HG02852 (cell line): ENCODE data around the gene HOXC12.

Experiments
- ATAC-seq: cut with Tn5 transposase; IDR thresholded peaks from one replicate; pipeline ENCODE4 v1.9.1; 2021; ENCODE audit warnings: mild to moderate bottlenecking, moderate library complexity; ENCODE audit not compliant: unreplicated experiment

The HOXC12 gene

DNA sequence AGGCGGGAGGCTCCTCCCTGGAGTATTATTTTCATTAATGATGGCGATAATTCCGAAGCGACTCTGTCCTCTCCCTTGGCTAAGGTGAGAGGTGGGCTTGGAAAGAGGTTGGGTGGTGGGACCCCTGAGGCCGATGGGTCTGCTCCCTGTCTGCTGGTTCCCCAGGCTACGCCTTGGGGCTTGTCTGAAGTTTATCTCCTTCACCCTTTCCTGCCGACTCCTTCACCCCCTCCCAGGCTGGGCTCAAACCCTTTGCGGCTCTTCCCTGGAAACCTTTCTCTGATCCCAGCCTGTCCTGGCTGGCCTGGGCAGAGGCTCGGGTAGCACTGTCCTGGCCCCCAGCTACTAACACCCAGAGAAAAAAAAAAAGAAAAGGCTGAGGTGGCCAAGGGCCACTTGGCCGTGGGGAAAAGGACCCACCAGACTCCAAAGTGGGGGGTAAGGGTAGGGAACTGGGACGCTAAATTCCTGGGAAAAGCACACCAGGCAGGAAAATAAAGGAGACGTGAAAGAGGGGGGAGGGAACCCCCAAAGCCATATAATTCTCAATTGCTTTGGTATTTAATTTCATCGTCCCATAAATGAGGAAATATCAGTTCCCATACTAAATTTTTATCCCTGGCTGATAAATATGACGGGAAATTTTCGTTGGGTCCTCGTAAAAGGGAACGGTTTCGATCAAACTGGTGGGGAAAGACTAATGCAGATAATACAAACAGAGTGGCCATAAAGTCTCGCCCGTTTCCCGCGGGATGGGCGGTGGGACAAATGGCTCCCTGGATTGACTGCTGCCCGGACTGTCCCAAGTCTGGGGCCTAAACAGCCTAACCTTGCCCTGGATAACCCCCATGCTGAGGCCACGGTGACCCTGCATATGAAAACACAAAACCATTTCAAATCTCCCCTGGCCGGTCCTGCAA, 28.2 kb downstream of the HOXC12 start:
- ATAC-seq: no peak

DNA sequence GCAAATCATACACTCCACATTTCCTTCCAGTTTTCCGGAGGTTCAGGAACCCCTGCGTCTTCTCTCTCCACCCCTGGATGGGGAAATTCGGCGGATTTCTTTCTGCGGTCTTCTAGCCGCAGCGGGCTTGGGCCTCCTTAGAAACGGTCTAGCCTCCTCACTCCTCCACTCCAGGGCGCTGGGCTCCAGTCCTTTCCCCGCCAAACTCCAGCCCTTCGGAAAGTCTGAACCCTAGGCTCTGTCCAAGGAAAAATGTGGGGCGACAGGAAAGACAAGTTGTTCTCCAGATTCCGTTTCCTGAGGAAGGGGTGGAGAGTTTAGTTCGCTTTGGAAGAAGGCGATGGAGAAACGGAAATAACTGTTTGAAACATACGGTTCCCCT, 28.9 kb downstream of the HOXC12 start:
- ATAC-seq: no peak

DNA sequence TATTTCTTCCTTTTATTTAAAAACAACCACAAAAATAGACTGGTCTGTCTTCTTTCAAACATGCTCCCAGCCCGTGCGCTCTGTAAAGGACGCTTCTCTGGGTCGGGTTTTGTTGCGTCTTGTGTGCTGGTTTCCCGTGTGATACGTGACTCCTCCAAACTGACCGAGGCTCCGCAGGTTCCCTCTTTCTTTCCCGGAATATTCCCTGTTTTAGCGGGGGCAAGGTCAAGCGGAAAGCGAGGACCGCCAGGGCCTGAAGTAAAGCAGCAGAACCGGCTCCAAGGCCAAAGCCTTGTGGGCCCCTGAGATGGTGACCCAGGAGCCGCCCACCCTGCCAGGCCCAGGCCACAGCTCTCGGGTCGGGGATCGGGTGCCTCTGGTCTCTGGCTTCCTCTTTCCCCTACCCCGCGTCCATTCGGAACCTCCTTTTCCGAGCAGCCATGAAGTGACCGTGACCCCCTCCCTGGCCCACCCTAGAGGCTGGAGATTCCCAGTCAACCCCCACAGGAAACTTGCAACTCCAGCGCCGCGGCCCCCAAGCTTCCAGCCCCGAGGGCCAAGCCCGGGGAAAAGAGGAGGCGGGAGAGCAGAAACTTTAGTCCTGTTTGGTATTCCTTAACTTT, 29.4 kb downstream of the HOXC12 start:
- no peak for ATAC-seq

DNA sequence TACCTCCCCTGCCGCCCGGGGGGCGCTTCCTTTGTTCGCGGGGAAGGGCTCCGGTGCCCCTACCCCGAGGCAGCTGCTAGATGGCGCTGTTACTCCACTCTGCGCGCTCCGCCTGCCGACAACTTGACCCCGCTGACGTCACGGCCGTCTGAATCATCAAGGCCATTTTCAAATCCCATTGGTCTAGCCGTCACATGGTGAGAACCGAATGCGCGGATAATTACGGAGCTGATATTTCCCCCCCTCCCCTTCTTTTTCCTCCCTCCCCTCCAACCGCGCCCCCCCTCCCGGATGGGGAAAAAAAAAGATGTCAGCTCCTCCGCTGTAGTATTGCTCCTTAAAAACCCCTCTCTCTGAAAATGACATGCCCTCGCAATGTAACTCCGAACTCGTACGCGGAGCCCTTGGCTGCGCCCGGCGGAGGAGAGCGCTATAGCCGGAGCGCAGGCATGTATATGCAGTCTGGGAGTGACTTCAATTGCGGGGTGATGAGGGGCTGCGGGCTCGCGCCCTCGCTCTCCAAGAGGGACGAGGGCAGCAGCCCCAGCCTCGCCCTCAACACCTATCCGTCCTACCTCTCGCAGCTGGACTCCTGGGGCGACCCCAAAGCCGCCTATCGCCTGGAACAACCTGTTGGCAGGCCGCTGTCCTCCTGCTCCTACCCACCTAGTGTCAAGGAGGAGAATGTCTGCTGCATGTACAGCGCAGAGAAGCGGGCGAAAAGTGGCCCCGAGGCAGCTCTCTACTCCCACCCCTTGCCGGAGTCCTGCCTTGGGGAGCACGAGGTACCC, 30.4 kb downstream of the HOXC12 start, which contains the start of gene HOXC10:
TSS of gene HOXC10 (plus strand) at position 246 of the 791 bp plus-strand sequence. CDS start at position 360, 114 bp downstream.
- no peak for ATAC-seq

DNA sequence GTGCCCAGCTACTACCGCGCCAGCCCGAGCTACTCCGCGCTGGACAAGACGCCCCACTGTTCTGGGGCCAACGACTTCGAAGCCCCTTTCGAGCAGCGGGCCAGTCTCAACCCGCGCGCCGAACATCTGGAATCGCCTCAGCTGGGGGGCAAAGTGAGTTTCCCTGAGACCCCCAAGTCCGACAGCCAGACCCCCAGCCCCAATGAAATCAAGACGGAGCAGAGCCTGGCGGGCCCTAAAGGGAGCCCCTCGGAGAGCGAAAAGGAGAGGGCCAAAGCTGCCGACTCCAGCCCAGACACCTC, 30.9 kb downstream of the HOXC12 start:
- ATAC-seq: no peak

DNA sequence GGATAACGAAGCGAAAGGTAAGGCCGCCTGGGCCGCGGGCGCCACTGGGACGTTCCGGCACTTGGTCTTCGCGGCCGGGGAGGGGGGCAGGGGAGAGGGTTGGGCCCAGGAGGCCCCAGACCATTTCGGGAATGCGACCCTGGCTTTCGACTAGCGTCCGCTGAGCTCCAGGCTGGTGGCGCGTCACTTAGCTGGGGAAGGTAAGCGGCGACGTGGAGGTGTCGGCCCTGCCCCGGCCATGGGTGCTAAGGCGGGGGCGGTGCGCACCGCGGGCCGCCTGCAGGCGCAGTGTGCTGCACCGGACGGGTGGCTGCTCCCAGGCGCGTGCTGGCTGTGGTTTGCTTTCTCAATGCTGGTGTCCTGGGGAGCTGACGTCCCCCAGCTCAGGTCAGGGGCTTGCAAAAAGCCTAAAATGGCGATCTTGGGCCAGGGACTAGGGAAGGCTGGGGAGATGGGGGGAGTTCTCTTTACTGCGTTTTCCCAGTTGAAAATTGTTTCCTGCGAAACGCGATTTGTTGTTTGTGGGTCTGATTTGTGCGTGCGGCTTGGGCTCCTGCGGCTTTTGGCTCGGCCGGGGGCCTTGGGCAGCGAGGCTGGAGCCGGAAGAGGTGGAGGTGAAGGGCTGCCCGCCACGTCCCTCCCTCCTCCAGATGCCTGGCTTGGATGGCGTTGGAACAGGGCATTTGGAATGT, 31.4 kb downstream of the HOXC12 start:
- ATAC-seq: no peak

DNA sequence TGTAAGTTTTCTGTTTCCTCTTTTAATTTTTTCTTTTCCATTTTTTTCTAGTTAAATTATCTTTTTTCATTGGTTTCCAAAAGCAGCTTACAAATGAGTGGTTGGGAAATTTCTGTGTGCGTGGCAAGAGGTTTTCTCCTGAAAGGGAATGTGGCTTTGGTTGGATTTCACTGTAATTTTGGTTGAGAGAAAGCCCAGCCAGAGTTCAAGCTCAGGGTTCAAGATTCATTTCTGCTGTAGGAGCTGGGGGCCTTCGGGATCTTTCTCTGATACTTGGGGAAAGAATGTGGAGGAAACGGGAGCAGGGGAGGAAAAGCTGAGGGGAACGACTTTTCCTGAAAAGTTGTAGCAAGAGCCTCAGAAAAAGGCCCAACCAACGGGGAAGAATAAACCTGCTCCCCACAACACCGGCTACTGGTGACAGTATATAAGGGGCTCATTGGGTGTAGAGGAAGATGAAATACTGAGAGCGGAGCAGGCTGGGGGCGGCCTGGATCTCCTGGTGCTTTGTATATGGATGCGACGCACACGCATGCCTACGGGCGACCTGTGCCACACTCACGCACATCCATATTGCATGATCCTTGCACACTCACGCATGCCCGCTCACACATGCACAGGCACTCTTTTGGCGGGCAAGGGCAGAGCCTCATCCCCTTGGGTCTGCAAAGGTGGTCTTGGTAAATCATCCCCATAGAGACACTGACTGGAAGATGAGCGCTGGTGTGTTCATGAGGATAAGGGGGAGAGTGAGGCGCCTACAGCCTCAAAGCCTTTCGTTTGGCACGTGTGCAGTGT, 32.2 kb downstream of the HOXC12 start:
- ATAC-seq: no peak

DNA sequence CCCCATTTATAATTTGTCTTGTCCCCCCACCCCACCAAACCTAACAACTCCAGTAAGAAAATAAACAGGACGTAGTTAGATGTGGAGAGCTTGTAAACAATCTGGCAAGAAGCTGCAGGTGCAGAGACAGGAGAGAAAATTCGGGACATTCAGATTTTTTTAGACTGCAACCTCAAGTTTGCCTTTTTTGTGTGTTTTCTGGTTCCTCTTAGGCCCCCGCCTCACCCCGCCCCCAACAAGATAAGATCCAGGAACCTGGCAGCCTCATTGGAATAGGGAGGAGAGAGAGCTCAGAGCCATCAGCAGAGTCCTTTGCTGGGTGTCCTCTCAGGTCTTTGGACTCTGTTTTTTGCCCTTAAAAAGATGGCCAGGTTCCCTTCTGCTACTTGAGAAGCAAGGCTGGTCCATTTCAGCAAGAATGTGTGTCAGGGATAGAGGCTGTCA, 33.1 kb downstream of the HOXC12 start:
- ATAC-seq: no peak

DNA sequence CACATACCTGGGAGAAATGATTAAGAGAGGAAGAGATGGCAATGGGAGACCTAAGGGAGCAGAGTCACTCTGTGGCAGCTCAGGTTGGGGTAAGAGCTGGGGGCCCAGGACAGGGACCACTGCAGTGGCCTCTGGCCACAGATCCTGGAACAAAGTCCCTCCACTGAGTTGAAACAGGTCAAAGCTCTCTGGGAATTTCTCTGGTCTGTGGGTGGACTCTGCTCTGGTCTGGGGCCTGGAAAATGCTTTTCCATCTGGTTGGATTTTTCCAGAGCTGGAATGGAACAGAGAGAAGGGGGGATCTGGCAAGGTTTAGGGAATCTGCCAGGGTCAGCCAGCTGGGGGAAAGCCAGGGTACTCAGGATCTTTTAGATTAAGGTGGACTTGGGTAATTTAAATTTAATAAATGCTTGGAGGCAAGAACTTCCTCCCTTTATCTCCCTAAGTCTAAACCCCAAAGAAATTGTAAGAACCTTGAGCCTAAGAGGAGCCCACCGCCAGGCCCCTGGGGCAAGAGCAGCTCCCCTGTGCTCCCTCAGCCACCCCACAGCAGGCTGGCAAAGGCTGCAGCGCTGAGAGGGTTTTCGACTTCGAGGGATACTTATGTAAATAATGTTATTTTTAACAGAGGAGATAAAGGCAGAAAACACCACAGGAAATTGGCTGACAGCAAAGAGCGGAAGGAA, 34.0 kb downstream of the HOXC12 start:
- ATAC-seq: no peak

DNA sequence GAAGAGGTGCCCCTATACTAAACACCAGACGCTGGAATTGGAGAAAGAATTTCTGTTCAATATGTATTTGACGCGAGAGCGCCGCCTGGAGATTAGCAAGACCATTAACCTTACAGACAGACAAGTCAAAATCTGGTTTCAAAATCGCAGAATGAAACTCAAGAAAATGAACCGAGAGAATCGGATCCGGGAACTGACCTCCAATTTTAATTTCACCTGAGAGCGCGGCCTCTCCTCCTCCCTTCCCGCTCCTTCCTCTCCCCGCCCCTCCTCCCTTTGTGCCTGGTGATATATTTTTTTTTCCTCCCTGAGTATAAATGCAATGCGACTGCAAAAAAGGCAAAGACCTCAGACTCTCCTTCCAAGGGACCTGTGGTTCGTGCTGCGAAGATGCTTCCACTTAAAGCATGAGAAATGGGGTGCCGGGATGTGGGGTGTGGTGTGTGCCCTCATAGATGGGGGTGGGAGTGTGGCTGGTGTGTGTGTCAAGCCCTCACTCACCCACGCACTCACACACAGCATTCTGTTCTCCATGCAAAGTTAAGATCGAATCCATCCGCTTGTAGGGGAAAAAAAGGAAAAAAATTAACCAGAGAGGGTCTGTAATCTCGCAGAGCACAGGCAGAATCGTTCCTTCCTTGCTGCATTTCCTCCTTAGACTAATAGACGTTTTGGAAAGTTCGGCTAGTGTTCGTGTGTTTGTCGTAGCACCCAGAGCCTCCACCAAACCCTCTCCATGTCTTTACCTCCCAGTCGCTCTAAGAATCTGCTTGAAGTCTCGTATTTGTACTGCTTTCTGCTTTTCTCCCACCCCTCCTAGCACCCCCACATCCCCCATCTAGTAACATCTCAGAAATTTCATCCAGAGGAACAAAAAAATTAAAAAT, 34.8 kb downstream of the HOXC12 start:
- ATAC-seq: no peak

DNA sequence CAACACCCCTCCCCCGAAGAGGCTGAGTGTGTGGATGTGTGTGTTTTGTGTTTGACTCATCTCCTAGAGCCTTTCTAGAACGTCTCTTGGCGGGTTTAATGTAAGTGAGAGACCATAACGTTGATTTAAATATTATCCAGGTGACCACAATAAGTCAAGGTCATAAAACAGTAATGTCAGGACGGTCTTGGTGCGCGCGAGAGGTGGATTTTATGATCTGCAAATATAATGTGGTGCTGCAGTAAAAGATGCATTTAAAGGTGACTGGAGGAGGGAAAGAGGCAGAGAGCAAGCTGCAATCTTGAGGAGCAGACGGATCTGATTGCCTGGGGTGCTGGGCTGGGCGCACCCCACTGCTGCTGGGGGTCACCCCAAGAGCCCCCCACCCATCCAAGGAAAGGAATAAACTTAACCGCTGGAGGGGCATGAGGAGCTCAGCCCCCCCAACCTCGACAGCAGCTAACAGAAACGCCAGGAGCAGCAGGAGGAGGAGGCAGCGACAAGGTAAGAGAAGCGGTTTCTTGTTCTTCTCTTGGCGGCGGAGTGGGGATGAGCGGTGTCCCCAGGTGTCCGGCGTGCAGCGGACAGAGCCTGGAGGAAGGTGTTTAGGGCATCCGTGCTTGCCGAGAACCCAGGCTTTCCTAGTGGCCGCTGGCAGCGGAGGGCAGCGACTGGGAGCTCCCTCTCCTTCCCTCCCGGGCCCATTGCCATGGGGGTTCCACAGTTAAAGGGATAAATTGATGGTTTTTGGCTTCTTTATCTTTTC, 35.8 kb downstream of the HOXC12 start:
- ATAC-seq: no peak

DNA sequence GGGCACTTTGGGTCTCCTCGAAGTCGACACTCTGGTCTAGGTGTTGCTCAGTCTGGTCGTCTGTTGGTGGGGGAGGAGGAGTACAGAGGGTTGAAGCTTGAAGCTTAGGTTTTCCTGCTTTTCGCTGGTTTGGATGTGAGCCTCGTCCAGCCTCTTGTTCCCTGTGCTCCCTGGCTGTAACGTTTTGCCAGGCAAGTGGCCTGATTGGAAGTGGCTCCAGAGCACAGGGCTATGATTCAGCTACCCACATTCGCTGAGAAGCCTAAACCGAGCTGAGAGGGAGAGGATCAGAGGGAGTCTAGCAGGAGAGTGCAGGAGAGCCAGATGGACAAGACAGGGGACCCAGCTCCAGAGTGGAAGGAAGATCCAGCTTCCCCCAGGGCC, 36.4 kb downstream of the HOXC12 start:
- ATAC-seq: no peak

DNA sequence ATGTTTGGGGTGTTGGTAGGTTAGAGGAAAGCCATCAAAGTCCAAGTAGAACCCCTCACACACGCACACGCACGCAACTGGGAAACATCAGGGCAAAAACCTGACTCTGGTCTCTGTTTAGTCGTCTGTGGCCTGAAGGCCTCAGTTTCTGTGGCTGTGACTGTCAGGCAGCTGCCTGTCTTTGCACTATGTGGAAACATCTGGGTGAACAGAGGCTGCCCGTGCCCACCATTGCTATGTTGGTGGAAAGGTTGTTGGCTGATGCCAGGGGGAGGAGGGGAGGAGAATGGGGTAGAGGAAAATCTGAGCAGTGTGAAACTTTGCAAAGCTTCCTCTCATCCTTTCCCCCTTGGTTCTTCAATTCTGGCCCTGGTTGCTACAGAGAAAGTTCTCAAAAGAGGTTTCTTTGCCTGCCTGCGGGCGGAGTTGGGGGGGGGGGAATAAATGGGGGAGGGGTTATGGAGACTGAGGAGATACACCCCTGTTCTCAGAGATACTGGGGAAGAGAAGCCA, 37.7 kb downstream of the HOXC12 start:
- ATAC-seq: no peak

DNA sequence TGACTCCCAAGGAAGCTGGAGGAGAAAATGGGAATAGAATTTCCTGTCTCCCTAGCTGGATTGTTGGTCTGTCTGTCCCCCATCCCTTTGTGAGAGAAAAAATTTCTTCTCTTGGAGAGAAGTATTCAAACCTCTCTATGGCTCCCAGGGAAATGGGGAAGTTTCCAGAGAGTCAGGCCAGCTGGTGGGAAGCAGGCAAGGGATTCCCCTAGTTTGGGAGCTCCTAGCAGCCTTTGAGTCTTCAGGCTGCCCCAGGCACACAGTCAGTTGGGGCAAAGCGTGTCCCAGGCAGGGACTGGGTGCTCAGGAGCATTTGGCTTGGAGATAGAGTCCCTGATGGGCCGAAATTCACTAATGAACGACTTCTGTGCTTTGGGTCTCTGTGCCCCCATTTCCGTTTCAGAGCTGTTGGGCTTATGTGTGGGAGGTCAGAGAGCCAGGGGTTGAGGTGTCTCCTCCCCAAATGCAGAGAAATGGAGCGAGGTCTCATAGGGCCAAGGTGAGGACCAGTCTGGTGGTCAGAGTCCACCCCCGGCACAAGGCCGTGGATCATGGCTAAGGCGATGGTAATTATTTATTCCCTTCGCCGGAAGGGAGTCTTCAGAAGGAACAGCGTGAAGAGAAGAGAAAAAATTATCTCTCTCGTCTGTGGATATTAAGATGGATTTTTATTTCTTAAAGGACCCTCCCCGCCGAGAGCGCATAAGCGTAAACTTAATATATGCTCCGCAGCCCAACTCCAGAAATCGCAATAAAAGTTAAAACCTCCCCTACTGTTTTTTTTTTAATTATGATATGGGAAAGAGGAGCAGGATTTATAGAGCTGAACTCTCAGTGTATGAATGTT, 38.7 kb downstream of the HOXC12 start:
- ATAC-seq: no peak

DNA sequence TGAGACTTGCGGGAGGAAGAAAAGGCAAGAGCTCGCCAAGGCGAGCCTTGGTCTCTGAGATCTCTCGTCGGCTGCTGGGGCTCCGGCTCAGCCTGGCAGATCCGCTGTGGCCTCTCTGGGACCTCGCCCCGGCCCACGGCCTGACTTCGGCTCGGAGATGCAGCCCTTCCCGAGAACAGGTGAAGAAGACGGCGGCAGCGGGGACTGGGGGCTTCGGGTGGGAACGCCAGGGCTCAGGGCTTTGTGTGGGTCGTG, 39.2 kb downstream of the HOXC12 start:
- no peak for ATAC-seq

DNA sequence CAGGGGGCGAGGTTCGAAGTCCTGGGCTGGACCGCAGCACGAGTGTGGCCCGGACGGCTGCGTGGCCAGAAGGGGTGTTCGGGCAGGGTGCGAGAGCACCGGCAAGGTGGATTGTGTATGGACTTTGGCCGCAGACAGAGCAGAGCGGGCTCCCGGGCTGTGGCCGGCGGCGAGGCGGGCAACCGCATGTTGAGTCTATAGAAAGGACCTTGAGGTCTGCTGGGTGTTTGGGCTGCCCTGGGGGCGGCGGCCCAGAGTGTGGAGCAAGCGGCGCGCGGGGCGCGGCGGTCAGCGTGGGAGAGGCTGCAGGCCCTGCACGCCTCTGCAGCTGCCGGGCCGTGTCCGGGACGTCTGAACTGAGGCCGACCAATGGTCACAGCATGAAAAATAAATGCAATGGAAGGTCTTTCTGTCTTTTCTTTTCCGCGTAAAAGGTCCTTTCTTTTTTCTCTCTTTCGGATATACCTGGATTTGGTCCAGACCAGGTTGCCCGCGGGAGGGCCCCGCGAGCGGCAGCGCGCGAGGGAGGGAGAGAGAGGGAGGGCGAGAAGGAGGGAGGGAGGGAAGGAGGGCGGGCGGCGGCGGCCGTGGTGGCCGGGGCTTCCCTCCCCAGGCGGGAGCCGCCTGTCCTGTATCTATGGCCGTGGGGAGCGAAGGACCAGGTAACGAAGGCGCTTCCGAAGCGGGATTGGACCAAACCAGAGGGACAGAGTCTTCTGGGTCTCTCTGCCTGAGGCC, 39.7 kb downstream of the HOXC12 start:
- no peak for ATAC-seq

DNA sequence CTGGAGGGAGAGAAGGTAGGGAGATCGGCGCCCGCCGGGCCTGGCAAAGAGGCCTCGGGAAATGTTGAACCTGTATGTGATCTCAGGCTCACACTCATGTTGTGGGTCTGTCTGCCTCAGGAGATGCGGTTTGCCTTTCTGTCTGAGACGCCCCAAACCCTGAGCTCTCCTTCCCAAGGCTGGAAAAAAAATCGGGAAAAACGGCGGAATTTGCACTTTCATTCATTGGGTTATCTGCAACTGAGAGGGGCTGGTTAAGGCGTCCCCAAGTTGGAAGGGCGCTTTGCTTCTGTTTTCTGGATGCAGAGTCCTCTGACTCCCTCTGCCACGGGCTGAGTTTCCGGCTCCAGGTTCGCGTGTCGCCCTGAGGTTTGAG, 40.3 kb downstream of the HOXC12 start:
- no peak for ATAC-seq
